ENCODE data around the gene KAT14.
A peak's percentile ranks its signal among the peaks of the same experiment; 100 is the strongest.
"Not testable (repeated sequence)": the region's sequence is repeated elsewhere in the genome, so short reads cannot be mapped to it uniquely, and the experiment has no call there.

The KAT14 gene

GRCh38 chr20:18165553-18165952 is 27.9 kb downstream of the KAT14 start:
- DNase-seq: no peak

- no peak for DNase-seq
These were observed 28.7 kb downstream of the KAT14 start for GRCh38 chr20:18166241-18166881.

GRCh38 chr20:18166950-18167349 is 29.3 kb downstream of the KAT14 start:
- DNase-seq: peak in 1 of 2 experiments; percentile 10

DNA sequence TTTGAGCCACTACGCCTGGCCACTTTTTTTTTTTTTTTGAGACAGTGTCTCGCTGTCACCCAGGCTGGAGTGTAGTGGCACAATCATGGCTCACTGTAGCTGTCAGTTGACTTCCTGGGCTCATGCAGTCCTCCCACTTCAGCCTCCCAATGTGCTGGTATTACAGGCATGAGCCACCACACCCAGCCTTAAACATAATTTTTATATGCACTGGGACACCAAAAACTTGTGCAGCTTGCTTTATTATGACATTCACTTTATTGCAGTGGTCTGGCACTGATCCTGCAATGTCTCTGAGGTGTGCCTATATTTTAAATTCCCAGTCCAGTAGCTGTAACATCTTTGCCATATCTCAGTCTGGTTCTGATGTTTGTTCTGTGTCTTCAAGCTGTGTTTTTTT is 34.7 kb downstream of the KAT14 start:
- DNase-seq: no peak

DNA sequence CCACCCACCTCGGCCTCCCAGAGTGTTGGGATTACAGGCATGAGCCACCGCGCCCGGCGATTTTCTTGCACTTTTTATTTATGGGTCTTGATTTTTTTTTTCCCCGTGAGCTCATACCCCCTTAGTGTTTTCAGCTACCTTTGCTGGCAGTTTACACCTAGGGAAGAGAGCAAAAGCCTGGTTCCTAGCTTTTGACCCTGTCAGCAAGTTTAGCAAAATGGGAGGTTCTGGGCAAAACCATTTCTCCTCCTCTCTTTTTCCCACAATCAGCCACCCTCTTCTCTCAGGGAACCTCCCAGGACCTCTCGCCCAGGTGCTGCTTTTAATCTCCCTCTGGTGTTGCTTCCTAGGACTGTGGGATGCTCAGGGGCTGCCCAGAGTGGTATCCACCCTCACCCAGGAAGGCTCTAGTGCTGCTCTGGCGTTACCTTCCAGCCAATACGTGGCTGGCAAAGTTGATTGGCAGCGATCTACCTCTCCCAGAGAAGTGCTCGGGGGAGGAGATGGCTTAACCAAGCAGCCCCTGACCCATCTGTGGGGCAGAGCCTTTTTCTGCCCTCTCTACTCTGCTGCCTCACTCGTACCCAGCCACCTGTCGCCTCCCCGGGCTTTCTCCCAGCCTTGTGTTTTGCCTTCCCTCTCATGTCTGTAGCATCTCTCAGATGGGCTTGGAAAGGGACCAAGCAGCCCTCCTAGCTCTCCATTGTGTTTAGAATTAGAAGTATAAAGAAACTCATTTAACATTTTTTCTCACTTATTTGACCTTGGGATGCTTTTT is 37.4 kb downstream of the KAT14 start:
- DNase-seq: no peak

DNA sequence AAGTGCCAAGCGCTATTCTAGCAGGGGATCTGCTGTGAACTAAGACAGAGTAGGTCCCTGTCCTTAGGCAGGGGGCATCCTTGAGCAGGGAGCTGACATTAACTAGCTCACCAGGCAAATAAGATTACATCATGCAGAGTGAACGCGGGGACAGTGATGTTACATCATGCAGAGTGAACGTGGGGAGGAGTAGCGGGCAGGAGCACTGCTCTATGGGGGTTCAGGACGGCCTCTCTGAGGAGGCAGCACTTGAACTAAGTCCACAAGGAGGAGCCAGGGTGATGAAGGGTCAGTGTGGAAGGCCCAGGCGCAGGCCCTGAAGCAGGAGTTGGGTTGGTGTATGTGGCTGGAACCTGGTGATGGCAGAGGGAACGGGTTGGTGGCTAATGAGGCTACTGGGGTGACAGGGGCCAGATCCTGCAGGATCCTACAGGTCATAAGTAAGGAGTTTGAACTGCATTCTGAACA is 38.7 kb downstream of the KAT14 start:
- DNase-seq: no peak

- DNase-seq: not testable (repeated sequence)
These were observed 42.7 kb downstream of the KAT14 start for GRCh38 chr20:18180366-18180765.

GRCh38 chr20:18180815-18181214 is 43.2 kb downstream of the KAT14 start:
- DNase-seq: no peak

- no peak for DNase-seq
These were observed 49.4 kb downstream of the KAT14 start for GRCh38 chr20:18187020-18187419.

DNA sequence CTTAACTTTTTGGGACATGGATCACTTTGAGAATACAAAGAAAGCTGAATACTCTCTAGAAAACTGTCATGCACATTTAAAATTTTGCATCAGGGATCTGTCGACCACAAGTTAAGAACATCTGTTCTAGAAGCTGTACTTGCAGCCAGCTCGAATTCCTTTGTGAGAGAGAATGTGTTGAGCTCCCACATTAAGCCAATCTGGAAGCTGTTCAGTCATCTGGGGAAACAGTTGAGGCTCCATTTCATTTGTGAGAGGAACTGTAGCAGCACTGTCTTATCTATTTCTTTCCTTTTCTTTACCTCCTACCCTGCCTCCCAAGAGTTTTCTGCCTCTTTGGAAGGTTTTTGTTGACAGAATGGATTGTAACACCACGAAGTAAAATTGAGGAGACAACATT is 50.8 kb downstream of the KAT14 start:
- no peak for DNase-seq

- no peak for DNase-seq
These were observed 52.9 kb downstream of the KAT14 start for GRCh38 chr20:18190338-18191233.

- DNase-seq: no peak
These were observed 53.6 kb downstream of the KAT14 start for GRCh38 chr20:18191306-18191705.

DNA sequence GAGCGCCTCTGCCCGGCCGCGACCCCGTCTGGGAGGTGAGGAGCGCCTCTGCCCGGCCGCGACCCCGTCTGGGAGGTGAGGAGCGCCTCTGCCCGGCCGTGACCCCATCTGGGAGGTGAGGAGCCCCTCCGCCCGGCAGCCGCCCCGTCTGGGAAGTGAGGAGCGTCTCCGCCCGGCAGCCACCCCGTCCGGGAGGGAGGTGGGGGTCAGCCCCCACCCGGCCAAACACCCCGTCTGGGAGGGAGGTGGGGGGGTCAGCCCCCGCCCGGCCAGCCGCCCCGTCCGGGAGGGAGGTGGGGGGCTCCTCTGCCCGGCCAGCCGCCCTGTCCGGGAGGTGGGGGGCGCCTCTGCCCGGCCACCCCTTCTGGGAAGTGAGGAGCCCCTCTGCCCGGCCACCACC is 56.8 kb downstream of the KAT14 start:
- DNase-seq: not testable (repeated sequence)

DNA sequence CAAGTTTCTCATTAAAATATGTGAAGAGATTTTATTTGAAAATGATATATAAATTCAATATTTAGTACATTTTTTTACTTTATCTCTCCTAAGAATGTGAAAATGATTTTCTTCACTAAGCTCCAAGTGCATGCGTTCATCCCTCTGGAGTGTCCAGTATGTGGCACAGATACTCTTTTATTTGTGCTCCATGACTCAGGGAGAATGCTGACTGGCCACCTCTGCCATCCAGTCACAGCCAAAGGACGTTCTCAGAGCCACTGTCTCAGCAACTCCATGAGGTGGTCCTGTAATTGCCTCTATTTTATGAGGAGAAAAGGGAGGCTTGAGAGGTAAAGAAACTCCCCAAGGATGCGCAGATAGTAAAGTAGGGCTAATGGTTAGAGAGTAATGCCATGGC is 58.3 kb downstream of the KAT14 start:
- no peak for DNase-seq

GRCh38 chr20:18197382-18198070 is 59.9 kb downstream of the KAT14 start:
- DNase-seq: no peak

GRCh38 chr20:18202966-18203365 is 65.3 kb downstream of the KAT14 start:
- no peak for DNase-seq

DNA sequence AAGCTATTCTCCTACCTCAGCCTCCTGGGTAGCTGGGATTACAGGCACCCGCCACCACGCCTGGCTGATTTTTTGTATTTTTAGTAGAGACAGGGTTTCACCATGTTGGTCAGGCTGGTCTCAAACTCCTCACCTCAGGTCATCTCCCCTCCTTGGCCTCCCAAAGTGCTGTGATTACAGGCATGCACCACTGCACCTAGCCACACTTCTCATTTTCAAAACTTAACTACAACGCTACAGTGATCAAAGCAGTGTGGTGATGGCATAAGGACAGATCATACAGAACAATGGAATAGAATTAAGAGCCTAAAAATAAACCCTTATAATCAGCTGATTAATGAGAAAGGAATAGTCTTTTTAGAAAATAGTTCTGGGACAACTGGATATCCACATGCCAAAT is 66.0 kb downstream of the KAT14 start:
- DNase-seq: not testable (repeated sequence)

DNA sequence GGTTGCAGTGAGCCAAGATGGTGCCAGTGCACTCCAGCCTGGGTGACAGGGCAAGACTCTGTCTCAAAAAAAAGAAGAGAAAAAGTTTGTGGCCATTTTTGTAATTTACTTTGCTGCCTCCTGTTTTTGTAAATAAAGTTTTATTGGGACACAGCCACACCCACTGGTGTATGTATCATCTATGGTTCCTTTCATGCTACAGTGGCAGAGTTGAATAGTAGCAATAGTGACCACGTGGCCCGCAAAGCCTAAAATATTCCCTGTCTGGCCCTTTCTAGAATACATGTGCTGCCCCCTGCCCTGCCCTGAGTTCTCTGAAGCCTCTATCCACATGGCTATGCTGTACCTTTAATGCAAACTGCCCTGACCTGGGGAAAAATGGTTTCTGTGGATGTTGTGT is 75.3 kb downstream of the KAT14 start:
- no peak for DNase-seq

DNA sequence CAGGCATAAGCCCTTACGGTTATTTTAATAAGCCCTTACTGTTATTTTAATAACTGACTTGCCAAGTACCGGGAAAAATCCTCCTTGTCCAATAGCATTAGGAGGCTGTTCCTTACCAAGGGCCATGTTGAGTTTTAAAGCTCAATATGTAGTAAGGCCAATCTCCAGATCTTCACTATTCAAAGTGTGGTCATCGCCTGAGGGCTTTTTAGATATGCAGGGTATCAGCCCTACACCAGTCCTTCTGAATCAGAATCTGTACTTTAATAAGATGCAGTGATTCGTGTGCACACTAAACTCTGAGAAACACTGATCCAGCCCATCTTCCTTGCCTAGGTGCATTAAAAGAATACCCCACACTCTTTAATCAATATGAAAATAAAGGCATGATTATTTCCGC is 77.9 kb downstream of the KAT14 start:
- no peak for DNase-seq

- DNase-seq: no peak
These were observed 80.6 kb downstream of the KAT14 start for GRCh38 chr20:18218280-18218679.

GRCh38 chr20:18223409-18223808 is 85.7 kb downstream of the KAT14 start:
- no peak for DNase-seq

GRCh38 chr20:18224968-18225568 is 87.4 kb downstream of the KAT14 start:
- peak; percentile 33 to 62 for DNase-seq

Data from NCI-H524 (cell line).